OCI-LY7 (cell line): ENCODE measurements around the gene GFI1. TPM values are rescaled to one million over a fixed set of nuclear protein-coding genes. Genes with fewer than 3 reads are reported as not detected.

Source experiments
- BruUV-seq: library from RNA; stranded (reverse); fragments of 400-500 nt; replicated peaks from 2 replicates; lab custom pipeline; 2021; lab: Mats Ljungman, UMichigan
- CTCF ChIA-PET: fragments of 300-600 bp; sonication (Branson Sonifier 250); formaldehyde crosslinking; loops from one replicate; lab custom pipeline; 2022; ENCODE audit warnings: antibody characterized with exemption; ENCODE audit not compliant: unreplicated experiment; lab: Charles Lee
- POLR2A ChIA-PET: fragments of 300-600 bp; sonication (Branson Sonifier 250); formaldehyde crosslinking; loops from one replicate; lab custom pipeline; 2022; ENCODE audit warnings: antibody characterized with exemption; lab: Charles Lee
- DNase-seq: peaks from one replicate; pipeline ENCODE4 v3.0.0-alpha.2; 2015; ENCODE audit warnings: low spot score
- H2AFZ ChIP-seq: fragments of 200-600 bp; sonication (generic), shearing (Covaris generic); 2 replicates; pipeline ENCODE4 v1.6.1; 2014; ENCODE audit warnings: mild to moderate bottlenecking, antibody characterized with exemption, low read length, moderate library complexity
- H3K27ac ChIP-seq: fragments of 200-600 bp; sonication (generic); 2 replicates; pipeline ENCODE4 v1.5.1; 2014; ENCODE audit warnings: mixed run types, low read depth, mild to moderate bottlenecking, moderate library complexity, low read length, inconsistent platforms; ENCODE audit not compliant: poor library complexity, severe bottlenecking
- H3K36me3 ChIP-seq: fragments of 200-600 bp; sonication (generic); 2 replicates; pipeline ENCODE4 v1.6.1; 2014; ENCODE audit warnings: mild to moderate bottlenecking, antibody characterized with exemption, low read length, moderate library complexity, mixed read lengths; ENCODE audit not compliant: insufficient read depth
- H3K4me1 ChIP-seq: fragments of 200-600 bp; sonication (generic); 2 replicates; pipeline ENCODE4 v1.5.1; 2014; ENCODE audit warnings: mild to moderate bottlenecking, low read length; ENCODE audit not compliant: insufficient read depth, poor library complexity, severe bottlenecking
- H3K4me2 ChIP-seq: fragments of 200-600 bp; sonication (generic); 2 replicates; pipeline ENCODE4 v1.6.1; 2014; ENCODE audit warnings: mild to moderate bottlenecking, low read length
- H3K4me3 ChIP-seq: fragments of 200-600 bp; sonication (generic); 2 replicates; pipeline ENCODE4 v1.5.1; 2014; ENCODE audit warnings: mild to moderate bottlenecking, low read depth, low read length; ENCODE audit not compliant: poor library complexity, severe bottlenecking
- H3K79me2 ChIP-seq: fragments of 200-600 bp; sonication (generic); 2 replicates; pipeline ENCODE4 v1.6.1; 2016; ENCODE audit warnings: low read depth, mild to moderate bottlenecking, low read length, moderate library complexity, mixed read lengths; ENCODE audit not compliant: insufficient read depth
- H3K9me2 ChIP-seq: fragments of 200-600 bp; sonication (generic); 2 replicates; pipeline ENCODE4 v1.6.1; 2016; ENCODE audit warnings: mild to moderate bottlenecking, low read length, mixed read lengths; ENCODE audit not compliant: insufficient read depth
- H3K9me3 ChIP-seq: fragments of 200-600 bp; sonication (generic); 2 replicates; pipeline ENCODE4 v1.6.1; 2014; ENCODE audit warnings: mild to moderate bottlenecking, mixed run types, low read length, mixed read lengths
- H4K20me1 ChIP-seq: fragments of 200-600 bp; sonication (generic); 2 replicates; pipeline ENCODE4 v1.6.1; 2014; ENCODE audit warnings: mild to moderate bottlenecking, antibody characterized with exemption, low read length, moderate library complexity, mixed read lengths; ENCODE audit not compliant: insufficient read depth
- CTCF ChIP-seq: fragments of 200-600 bp; sonication (generic); conservative IDR thresholded peaks from 2 replicates; pipeline ENCODE4 v1.5.1; 2014; ENCODE audit warnings: mild to moderate bottlenecking, antibody characterized with exemption, low read length, moderate library complexity, mixed read lengths
- EZH2phosphoT487 ChIP-seq: fragments of 200-600 bp; sonication (generic); IDR thresholded peaks from 2 replicates; pipeline ENCODE4 v1.6.1; 2018; ENCODE audit warnings: low read depth, borderline replicate concordance, mild to moderate bottlenecking, mixed run types, antibody characterized with exemption, low read length, moderate library complexity, mixed read lengths
- intact Hi-C: fragments of 100-400 bp; cut with micrococcal nuclease; formaldehyde crosslinking; loops from one replicate; pipeline ENCODE4 v1.10.0; 2022; ENCODE audit not compliant: unreplicated experiment
- total RNA-seq, 2 experiments: library from RNA; depleted of rRNA in 1 of 2; stranded (reverse); fragments of >200 nt in 1 of 2; shearing (Covaris generic) in 1 of 2; gene quantifications; 2 replicates each; pipeline ENCODE4 v1.2.3, GENCODE V29; 2014 to 2022

The GFI1 gene
- total RNA-seq, 2 experiments from 2014 or later = 0.30 to 0.50 TPM

GRCh38 chr1:92494485-92495141, 7.9 kb upstream of the GFI1 start:
- BruUV-seq = no TSS peak
- Histone ChIP-seq H3K9me2 (no peaks in the 10 kb centered on the region), H3K4me3 (no peak overlapping the region), H3K36me3 (no peaks in the 10 kb centered on the region), H3K4me2 (no peak overlapping the region), H3K79me2 (no peaks in the 10 kb centered on the region), H3K4me1 (no peaks in the 10 kb centered on the region), H3K9me3 (no peaks in the 10 kb centered on the region), H2AFZ (no peak overlapping the region), H3K27ac (no peak overlapping the region), H4K20me1 (no peaks in the 10 kb centered on the region)
- TF ChIP-seq CTCF (no peak), EZH2phosphoT487 (no peak)
- POLR2A ChIA-PET = no interaction called here
- intact Hi-C loops = no loop called here
- CTCF ChIA-PET = interaction anchor here (0.5 kb wide), 1 partner anchor 168 kb away, joined by 3 read pairs; no protein-coding TSS in a partner anchor
- DNase-seq = no peak

- intact Hi-C loops = no loop called here
- Histone ChIP-seq H3K36me3 (no peaks in the 10 kb centered on the region), H3K9me2 (no peaks in the 10 kb centered on the region), H3K4me3 (no peak overlapping the region), H3K4me2 (no peak overlapping the region), H2AFZ (no peak overlapping the region), H3K9me3 (no peaks in the 10 kb centered on the region), H4K20me1 (no peaks in the 10 kb centered on the region), H3K4me1 (no peaks in the 10 kb centered on the region), H3K79me2 (no peaks in the 10 kb centered on the region), H3K27ac (no peak overlapping the region)
- BruUV-seq = no TSS peak
- CTCF ChIA-PET = no interaction called here
- TF ChIP-seq CTCF (no peak), EZH2phosphoT487 (no peak)
- no peak for DNase-seq
- POLR2A ChIA-PET = no interaction called here
These were observed 6.4 kb upstream of the GFI1 start for GRCh38 chr1:92493139-92493538.

GRCh38 chr1:92488832-92489231, 2.1 kb upstream of the GFI1 start:
- Histone ChIP-seq H3K4me1 (peaks cover 24% of the 10 kb centered on the region), H3K4me3 (no peak overlapping the region), H4K20me1 (no peaks in the 10 kb centered on the region), H3K36me3 (no peaks in the 10 kb centered on the region), H3K79me2 (no peaks in the 10 kb centered on the region), H2AFZ (no peak overlapping the region), H3K4me2 (no peak overlapping the region), H3K27ac (no peak overlapping the region), H3K9me2 (no peaks in the 10 kb centered on the region), H3K9me3 (no peaks in the 10 kb centered on the region)
- TF ChIP-seq EZH2phosphoT487 (no peak), CTCF (no peak)
- ChIA-PET CTCF (no interaction called here), POLR2A (interaction anchor here (0.7 to 0.8 kb wide), 5 partner anchors 15 to 557 kb away, joined by 3 to 5 read pairs (median 3); no protein-coding TSS in a partner anchor)
- no peak for DNase-seq
- no TSS peak for BruUV-seq
- intact Hi-C loops = no loop called here
